HG02763 (cell line): ENCODE results near the gene GJA8.
"Not testable (repeated sequence)": the region's sequence is repeated elsewhere in the genome, so short reads cannot be mapped to it uniquely, and the experiment has no call there.

ENCODE experiments used
- ATAC-seq: cut with Tn5 transposase; IDR thresholded peaks from one replicate; pipeline ENCODE4 v1.9.1; 2021; ENCODE audit warnings: mild to moderate bottlenecking, moderate library complexity; ENCODE audit not compliant: unreplicated experiment

The GJA8 gene

GRCh38 chr1:147902253-147902845 lies at the start of gene GJA8:
Gene GJA8 (plus strand): TSS chr1:147902795. CDS start chr1:147907956, 5,161 bp downstream.
- no peak for ATAC-seq

GRCh38 chr1:147853391-147853790 lies 49.2 kb upstream of the GJA8 start:
- ATAC-seq = no peak

- not testable (repeated sequence) for ATAC-seq
These were observed 47.6 kb upstream of the GJA8 start for GRCh38 chr1:147854989-147855388.

GRCh38 chr1:147855996-147856395 lies 46.6 kb upstream of the GJA8 start:
- ATAC-seq = not testable (repeated sequence)

- ATAC-seq = not testable (repeated sequence)
These were observed 35.4 kb upstream of the GJA8 start for GRCh38 chr1:147867204-147867603.

- ATAC-seq = no peak
These were observed 24.6 kb upstream of the GJA8 start for GRCh38 chr1:147878022-147878421.

- ATAC-seq = no peak
These were observed 22.7 kb upstream of the GJA8 start for GRCh38 chr1:147879911-147880310.

- no peak for ATAC-seq
These were observed 20.1 kb upstream of the GJA8 start for GRCh38 chr1:147882535-147882934.

- no peak for ATAC-seq
These were observed 12.3 kb upstream of the GJA8 start for GRCh38 chr1:147890177-147890790.

GRCh38 chr1:147891088-147891487 lies 11.5 kb upstream of the GJA8 start:
- no peak for ATAC-seq

GRCh38 chr1:147892216-147892615 lies 10.4 kb upstream of the GJA8 start:
- ATAC-seq = no peak

GRCh38 chr1:147892731-147893214 lies 9.8 kb upstream of the GJA8 start:
- no peak for ATAC-seq

GRCh38 chr1:147895123-147895522 lies 7.5 kb upstream of the GJA8 start:
- ATAC-seq = no peak

- ATAC-seq = no peak
These were observed 5.4 kb upstream of the GJA8 start for GRCh38 chr1:147897029-147897752.

- ATAC-seq = no peak
These were observed 4.8 kb upstream of the GJA8 start for GRCh38 chr1:147897789-147898188.

- ATAC-seq = no peak
These were observed 2.1 kb downstream of the GJA8 start for GRCh38 chr1:147904726-147905125.

GRCh38 chr1:147907786-147908509 lies 5.4 kb downstream of the GJA8 start:
- ATAC-seq = no peak

GRCh38 chr1:147912553-147912952 lies 10.0 kb downstream of the GJA8 start:
- ATAC-seq = no peak

- ATAC-seq = no peak
These were observed 10.9 kb downstream of the GJA8 start for GRCh38 chr1:147913362-147913942.

GRCh38 chr1:147919896-147920295 lies 17.3 kb downstream of the GJA8 start:
- ATAC-seq = no peak

GRCh38 chr1:147924813-147925212 lies 22.2 kb downstream of the GJA8 start:
- no peak for ATAC-seq
